ENCODE results near the gene ERG28.
"Not testable (repeated sequence)": the region's sequence is repeated elsewhere in the genome, so short reads cannot be mapped to it uniquely, and the experiment has no call there.

Gene ERG28

GRCh38 chr14:75695025-75695424 lies 34.3 kb upstream of the ERG28 start:
- H3K9ac ChIP-seq (ENCODE audit: low read depth in 1 of 2, low read length in 2 of 2); H3K4me3 ChIP-seq (ENCODE audit: low read depth in 1 of 2, low read length in 2 of 2); H3K27ac ChIP-seq (ENCODE audit: low read depth, low read length); H3K9me3 ChIP-seq (ENCODE audit: control insufficient read depth in 1 of 2, low read length in 2 of 2); H3K27me3 ChIP-seq (ENCODE audit: control insufficient read depth in 1 of 2, insufficient read depth in 2 of 2, low read length in 2 of 2); H3K4me1 ChIP-seq (ENCODE audit: control insufficient read depth in 1 of 2, insufficient read depth in 2 of 2, low read length in 2 of 2): not testable (repeated sequence)
- peaks cover 17 to 40% of the 10 kb centered on the region in 2 donors for H3K36me3 ChIP-seq (ENCODE audit: control insufficient read depth in 1 of 2, insufficient read depth in 2 of 2, low read length in 2 of 2)

GRCh38 chr14:75690010-75690409 lies 29.3 kb upstream of the ERG28 start:
- Histone ChIP-seq H3K4me3 (ENCODE audit: low read depth in 1 of 2, low read length in 2 of 2) (no peak overlapping the region), H3K9me3 (ENCODE audit: control insufficient read depth in 1 of 2, low read length in 2 of 2) (no peaks in the 10 kb centered on the region), H3K36me3 (ENCODE audit: control insufficient read depth in 1 of 2, insufficient read depth in 2 of 2, low read length in 2 of 2) (peaks cover 10 to 31% of the 10 kb centered on the region in 2 donors), H3K27me3 (ENCODE audit: control insufficient read depth in 1 of 2, insufficient read depth in 2 of 2, low read length in 2 of 2) (no peaks in the 10 kb centered on the region), H3K4me1 (ENCODE audit: control insufficient read depth in 1 of 2, insufficient read depth in 2 of 2, low read length in 2 of 2) (no peaks in the 10 kb centered on the region), H3K27ac (ENCODE audit: low read depth, low read length) (no peak overlapping the region), H3K9ac (ENCODE audit: low read depth in 1 of 2, low read length in 2 of 2) (no peak overlapping the region)

GRCh38 chr14:75689012-75689411 lies 28.3 kb upstream of the ERG28 start:
- Histone ChIP-seq H3K9ac (ENCODE audit: low read depth in 1 of 2, low read length in 2 of 2) (no peak overlapping the region), H3K27me3 (ENCODE audit: control insufficient read depth in 1 of 2, insufficient read depth in 2 of 2, low read length in 2 of 2) (no peaks in the 10 kb centered on the region), H3K4me3 (ENCODE audit: low read depth in 1 of 2, low read length in 2 of 2) (no peak overlapping the region), H3K9me3 (ENCODE audit: control insufficient read depth in 1 of 2, low read length in 2 of 2) (no peaks in the 10 kb centered on the region), H3K27ac (ENCODE audit: low read depth, low read length) (no peak overlapping the region), H3K36me3 (ENCODE audit: control insufficient read depth in 1 of 2, insufficient read depth in 2 of 2, low read length in 2 of 2) (peaks cover 10 to 31% of the 10 kb centered on the region in 2 donors), H3K4me1 (ENCODE audit: control insufficient read depth in 1 of 2, insufficient read depth in 2 of 2, low read length in 2 of 2) (no peaks in the 10 kb centered on the region)

GRCh38 chr14:75685910-75686309 lies 25.2 kb upstream of the ERG28 start:
- H3K36me3 ChIP-seq (ENCODE audit: control insufficient read depth in 1 of 2, insufficient read depth in 2 of 2, low read length in 2 of 2), result peaks cover 7 to 36% of the 10 kb centered on the region in 2 donors
- H3K9me3 ChIP-seq (ENCODE audit: control insufficient read depth in 1 of 2, low read length in 2 of 2), result no peaks in the 10 kb centered on the region
- no peak overlapping the region for H3K27ac ChIP-seq (ENCODE audit: low read depth, low read length)
- H3K27me3 ChIP-seq (ENCODE audit: control insufficient read depth in 1 of 2, insufficient read depth in 2 of 2, low read length in 2 of 2), result no peaks in the 10 kb centered on the region
- H3K9ac ChIP-seq (ENCODE audit: low read depth in 1 of 2, low read length in 2 of 2), result no peak overlapping the region
- no peaks in the 10 kb centered on the region for H3K4me1 ChIP-seq (ENCODE audit: control insufficient read depth in 1 of 2, insufficient read depth in 2 of 2, low read length in 2 of 2)
- H3K4me3 ChIP-seq (ENCODE audit: low read depth in 1 of 2, low read length in 2 of 2), result no peak overlapping the region

GRCh38 chr14:75675265-75675960 lies 14.7 kb upstream of the ERG28 start:
- Histone ChIP-seq H3K4me3 (ENCODE audit: low read depth in 1 of 2, low read length in 2 of 2) (no peak overlapping the region), H3K27me3 (ENCODE audit: control insufficient read depth in 1 of 2, insufficient read depth in 2 of 2, low read length in 2 of 2) (no peaks in the 10 kb centered on the region), H3K9me3 (ENCODE audit: control insufficient read depth in 1 of 2, low read length in 2 of 2) (no peaks in the 10 kb centered on the region), H3K4me1 (ENCODE audit: control insufficient read depth in 1 of 2, insufficient read depth in 2 of 2, low read length in 2 of 2) (no peaks in the 10 kb centered on the region), H3K27ac (ENCODE audit: low read depth, low read length) (no peak overlapping the region), H3K36me3 (ENCODE audit: control insufficient read depth in 1 of 2, insufficient read depth in 2 of 2, low read length in 2 of 2) (peaks cover 0 to 10% of the 10 kb centered on the region in 2 donors), H3K9ac (ENCODE audit: low read depth in 1 of 2, low read length in 2 of 2) (no peak overlapping the region)

GRCh38 chr14:75673345-75674035 lies 12.8 kb upstream of the ERG28 start:
- Histone ChIP-seq H3K4me3 (ENCODE audit: low read depth in 1 of 2, low read length in 2 of 2) (no peak overlapping the region), H3K27me3 (ENCODE audit: control insufficient read depth in 1 of 2, insufficient read depth in 2 of 2, low read length in 2 of 2) (no peaks in the 10 kb centered on the region), H3K4me1 (ENCODE audit: control insufficient read depth in 1 of 2, insufficient read depth in 2 of 2, low read length in 2 of 2) (no peaks in the 10 kb centered on the region), H3K27ac (ENCODE audit: low read depth, low read length) (no peak overlapping the region), H3K9ac (ENCODE audit: low read depth in 1 of 2, low read length in 2 of 2) (no peak overlapping the region), H3K36me3 (ENCODE audit: control insufficient read depth in 1 of 2, insufficient read depth in 2 of 2, low read length in 2 of 2) (peaks cover 0 to 25% of the 10 kb centered on the region in 2 donors), H3K9me3 (ENCODE audit: control insufficient read depth in 1 of 2, low read length in 2 of 2) (no peaks in the 10 kb centered on the region)

GRCh38 chr14:75672605-75673192 lies 12.0 kb upstream of the ERG28 start:
- Histone ChIP-seq H3K36me3 (ENCODE audit: control insufficient read depth in 1 of 2, insufficient read depth in 2 of 2, low read length in 2 of 2) (peaks cover 0 to 25% of the 10 kb centered on the region in 2 donors), H3K9ac (ENCODE audit: low read depth in 1 of 2, low read length in 2 of 2) (no peak overlapping the region), H3K4me3 (ENCODE audit: low read depth in 1 of 2, low read length in 2 of 2) (no peak overlapping the region), H3K9me3 (ENCODE audit: control insufficient read depth in 1 of 2, low read length in 2 of 2) (no peaks in the 10 kb centered on the region), H3K27me3 (ENCODE audit: control insufficient read depth in 1 of 2, insufficient read depth in 2 of 2, low read length in 2 of 2) (no peaks in the 10 kb centered on the region), H3K4me1 (ENCODE audit: control insufficient read depth in 1 of 2, insufficient read depth in 2 of 2, low read length in 2 of 2) (no peaks in the 10 kb centered on the region), H3K27ac (ENCODE audit: low read depth, low read length) (no peak overlapping the region)

GRCh38 chr14:75667099-75667765 lies 6.6 kb upstream of the ERG28 start:
- Histone ChIP-seq H3K4me3 (ENCODE audit: low read depth in 1 of 2, low read length in 2 of 2) (no peak overlapping the region), H3K27me3 (ENCODE audit: control insufficient read depth in 1 of 2, insufficient read depth in 2 of 2, low read length in 2 of 2) (no peaks in the 10 kb centered on the region), H3K9ac (ENCODE audit: low read depth in 1 of 2, low read length in 2 of 2) (no peak overlapping the region), H3K9me3 (ENCODE audit: control insufficient read depth in 1 of 2, low read length in 2 of 2) (no peaks in the 10 kb centered on the region), H3K27ac (ENCODE audit: low read depth, low read length) (no peak overlapping the region), H3K36me3 (ENCODE audit: control insufficient read depth in 1 of 2, insufficient read depth in 2 of 2, low read length in 2 of 2) (peaks cover 0 to 28% of the 10 kb centered on the region in 2 donors), H3K4me1 (ENCODE audit: control insufficient read depth in 1 of 2, insufficient read depth in 2 of 2, low read length in 2 of 2) (no peaks in the 10 kb centered on the region)

- Histone ChIP-seq H3K9ac (ENCODE audit: low read depth in 1 of 2, low read length in 2 of 2) (no peak overlapping the region), H3K27me3 (ENCODE audit: control insufficient read depth in 1 of 2, insufficient read depth in 2 of 2, low read length in 2 of 2) (no peaks in the 10 kb centered on the region), H3K4me1 (ENCODE audit: control insufficient read depth in 1 of 2, insufficient read depth in 2 of 2, low read length in 2 of 2) (peaks cover 10 to 15% of the 10 kb centered on the region in 2 donors), H3K36me3 (ENCODE audit: control insufficient read depth in 1 of 2, insufficient read depth in 2 of 2, low read length in 2 of 2) (peaks cover 0 to 4% of the 10 kb centered on the region in 2 donors), H3K9me3 (ENCODE audit: control insufficient read depth in 1 of 2, low read length in 2 of 2) (no peaks in the 10 kb centered on the region), H3K4me3 (ENCODE audit: low read depth in 1 of 2, low read length in 2 of 2) (no peak overlapping the region), H3K27ac (ENCODE audit: low read depth, low read length) (no peak overlapping the region)
These were observed 2.3 kb upstream of the ERG28 start for GRCh38 chr14:75662966-75663365.

GRCh38 chr14:75661499-75661814 lies 781 bp upstream of the ERG28 start:
- Histone ChIP-seq H3K4me3 (ENCODE audit: low read depth in 1 of 2, low read length in 2 of 2) (peak overlapping the region; percentile 79 to 82), H3K9ac (ENCODE audit: low read depth in 1 of 2, low read length in 2 of 2) (peak overlapping the region; percentile 74 to 82), H3K27ac (ENCODE audit: low read depth, low read length) (peak overlapping the region; percentile 84), H3K27me3 (ENCODE audit: control insufficient read depth in 1 of 2, insufficient read depth in 2 of 2, low read length in 2 of 2) (no peaks in the 10 kb centered on the region), H3K9me3 (ENCODE audit: control insufficient read depth in 1 of 2, low read length in 2 of 2) (no peaks in the 10 kb centered on the region), H3K4me1 (ENCODE audit: control insufficient read depth in 1 of 2, insufficient read depth in 2 of 2, low read length in 2 of 2) (peaks cover 10 to 15% of the 10 kb centered on the region in 2 donors), H3K36me3 (ENCODE audit: control insufficient read depth in 1 of 2, insufficient read depth in 2 of 2, low read length in 2 of 2) (peaks cover 0 to 16% of the 10 kb centered on the region in 2 donors)

Measured in duodenal mucosa (tissue), 2 donors.